Activated T-helper 1 cell treated with anti-CD3 and anti-CD28 coated beads, Interleukin-12 subunit alpha, Interleukin-12 subunit beta, Interleukin-2, Interleukin-4 antibody, amounts not matched to agents 30 ng/mL and 10 ng/mL and 1 ng/mL, durations not matched to agents 14 hours and 24 hours and 36 hours (primary cell): ENCODE measurements around the gene BCOR. TPM values are rescaled to one million over a fixed set of nuclear protein-coding genes. Genes with fewer than 3 reads are reported as not detected.
A peak's percentile ranks its signal among the peaks of the same experiment; 100 is the strongest.

Experiments
- DNase-seq: peaks from one replicate; pipeline ENCODE4 v3.0.0; 2021; ENCODE audit warnings: low spot score
- H3K27ac Mint-ChIP-seq: one replicate; pipeline ENCODE4 v1.8.0; 2021; ENCODE audit warnings: mild to moderate bottlenecking, mixed read lengths
- H3K27me3 Mint-ChIP-seq: one replicate; pipeline ENCODE4 v1.8.0; 2022; ENCODE audit warnings: mild to moderate bottlenecking, moderate library complexity, mixed read lengths; ENCODE audit not compliant: insufficient read depth
- H3K36me3 Mint-ChIP-seq: one replicate; pipeline ENCODE4 v1.8.0; 2021; ENCODE audit warnings: low read depth, mixed read lengths
- H3K4me1 Mint-ChIP-seq: one replicate; pipeline ENCODE4 v1.8.0; 2021; ENCODE audit warnings: low read depth, mixed read lengths
- H3K4me3 Mint-ChIP-seq: one replicate; pipeline ENCODE4 v1.8.0; 2021; ENCODE audit warnings: mild to moderate bottlenecking, moderate library complexity, mixed read lengths
- H3K9me3 Mint-ChIP-seq: one replicate; pipeline ENCODE4 v1.8.0; 2021; ENCODE audit warnings: mixed read lengths
- intact Hi-C: fragments of 100-400 bp; cut with micrococcal nuclease; formaldehyde crosslinking; loops from one replicate; pipeline ENCODE4 v1.15.1; 2024
- total RNA-seq: library from RNA; stranded (reverse); gene quantifications from 2 replicates; pipeline ENCODE4 v1.2.3, GENCODE V29; 2022

BCOR gene
- total RNA-seq, 1 donor from 2014 or later: 65.2 TPM

GRCh38 chrX:40031911-40032310, 65.8 kb downstream of the BCOR start:
- Mint-ChIP-seq H3K27ac (no peak overlapping the region), H3K4me1 (peaks cover 10% of the 10 kb centered on the region), H3K36me3 (no peaks in the 10 kb centered on the region), H3K4me3 (no peak overlapping the region), H3K27me3 (peaks cover 3% of the 10 kb centered on the region), H3K9me3 (no peaks in the 10 kb centered on the region)
- no peak for DNase-seq
- intact Hi-C loops: no loop called here

GRCh38 chrX:40030205-40030604, 67.6 kb downstream of the BCOR start:
- intact Hi-C loops: no loop called here
- Mint-ChIP-seq H3K27me3 (peaks cover 3% of the 10 kb centered on the region), H3K4me1 (peaks cover 21% of the 10 kb centered on the region), H3K4me3 (no peak overlapping the region), H3K36me3 (no peaks in the 10 kb centered on the region), H3K9me3 (no peaks in the 10 kb centered on the region), H3K27ac (no peak overlapping the region)
- no peak for DNase-seq

- Mint-ChIP-seq H3K36me3 (no peaks in the 10 kb centered on the region), H3K9me3 (no peaks in the 10 kb centered on the region), H3K4me3 (peak overlapping the region; percentile 29), H3K27me3 (no peaks in the 10 kb centered on the region), H3K27ac (peak overlapping the region; percentile 43), H3K4me1 (peaks cover 29% of the 10 kb centered on the region)
- DNase-seq: no peak
- intact Hi-C loops: loop anchor here (1.0 kb wide), 2 partner anchors 162 to 167 kb away; no protein-coding TSS in a partner anchor
These were observed 75.3 kb downstream of the BCOR start for GRCh38 chrX:40022421-40022820.

GRCh38 chrX:40021647-40022046, 76.1 kb downstream of the BCOR start:
- no peaks in the 10 kb centered on the region for H3K27me3 Mint-ChIP-seq
- intact Hi-C loops: loop anchor here (1.0 kb wide), 2 partner anchors 161 to 166 kb away; no protein-coding TSS in a partner anchor
- peaks cover under 1% of the 10 kb centered on the region for H3K9me3 Mint-ChIP-seq
- no peak overlapping the region for H3K4me3 Mint-ChIP-seq
- no peak overlapping the region for H3K27ac Mint-ChIP-seq
- H3K36me3 Mint-ChIP-seq: no peaks in the 10 kb centered on the region
- no peak for DNase-seq
- H3K4me1 Mint-ChIP-seq: peaks cover 24% of the 10 kb centered on the region

GRCh38 chrX:40019541-40019940, 78.2 kb downstream of the BCOR start:
- Mint-ChIP-seq H3K9me3 (peaks cover 10% of the 10 kb centered on the region), H3K27ac (no peak overlapping the region), H3K27me3 (no peaks in the 10 kb centered on the region), H3K36me3 (peaks cover 3% of the 10 kb centered on the region), H3K4me1 (peaks cover 14% of the 10 kb centered on the region), H3K4me3 (no peak overlapping the region)
- intact Hi-C loops: no loop called here
- DNase-seq: no peak

- DNase-seq: no peak
- intact Hi-C loops: no loop called here
- peaks cover 14% of the 10 kb centered on the region for H3K4me1 Mint-ChIP-seq
These were observed 79.7 kb downstream of the BCOR start for GRCh38 chrX:40018041-40018440.

GRCh38 chrX:40016749-40017148, 81.0 kb downstream of the BCOR start:
- Mint-ChIP-seq H3K4me1 (peaks cover 8% of the 10 kb centered on the region), H3K36me3 (peaks cover 3% of the 10 kb centered on the region), H3K27ac (no peak overlapping the region), H3K27me3 (peaks cover 4% of the 10 kb centered on the region), H3K9me3 (peaks cover 10% of the 10 kb centered on the region), H3K4me3 (no peak overlapping the region)
- intact Hi-C loops: no loop called here
- DNase-seq: no peak

More at GRCh38 chrX:40018041-40018440, 79.7 kb downstream of the BCOR start:
- Mint-ChIP-seq H3K27ac (no peak overlapping the region), H3K36me3 (peaks cover 3% of the 10 kb centered on the region), H3K27me3 (no peaks in the 10 kb centered on the region), H3K9me3 (peaks cover 10% of the 10 kb centered on the region), H3K4me3 (no peak overlapping the region)

GRCh38 chrX:40015693-40016092, 82.1 kb downstream of the BCOR start:
- peaks cover 6% of the 10 kb centered on the region for H3K27me3 Mint-ChIP-seq
- H3K4me1 Mint-ChIP-seq: peaks cover 10% of the 10 kb centered on the region
- peaks cover 3% of the 10 kb centered on the region for H3K36me3 Mint-ChIP-seq
- intact Hi-C loops: no loop called here
- no peak overlapping the region for H3K4me3 Mint-ChIP-seq
- DNase-seq: no peak
- H3K9me3 Mint-ChIP-seq: peaks cover 10% of the 10 kb centered on the region
- H3K27ac Mint-ChIP-seq: no peak overlapping the region

- peak overlapping the region; percentile 74 for H3K4me3 Mint-ChIP-seq
- H3K27ac Mint-ChIP-seq: peak overlapping the region; percentile 75
- intact Hi-C loops: loop anchor here (1.0 to 5.0 kb wide), 5 partner anchors 81 to 1211 kb away; partner anchors contain the start of gene MID1IP1
- DNase-seq: peak; percentile 43
- H3K27me3 Mint-ChIP-seq: peaks cover 6% of the 10 kb centered on the region
- H3K4me1 Mint-ChIP-seq: peaks cover 11% of the 10 kb centered on the region
- H3K9me3 Mint-ChIP-seq: peaks cover 10% of the 10 kb centered on the region
- peaks cover 3% of the 10 kb centered on the region for H3K36me3 Mint-ChIP-seq
These were observed 84.2 kb downstream of the BCOR start for GRCh38 chrX:40013266-40014195.

- peak overlapping the region; percentile 83 for H3K27ac Mint-ChIP-seq
- peaks cover 11% of the 10 kb centered on the region for H3K4me1 Mint-ChIP-seq
- peaks cover 6% of the 10 kb centered on the region for H3K27me3 Mint-ChIP-seq
- H3K9me3 Mint-ChIP-seq: peaks cover 10% of the 10 kb centered on the region
- no peak for DNase-seq
- intact Hi-C loops: loop anchor here (1.0 to 5.0 kb wide), 5 partner anchors 82 to 1211 kb away; partner anchors contain the start of gene MID1IP1
- peak overlapping the region; percentile 74 for H3K4me3 Mint-ChIP-seq
- H3K36me3 Mint-ChIP-seq: peaks cover 3% of the 10 kb centered on the region
These were observed 84.9 kb downstream of the BCOR start for GRCh38 chrX:40012868-40013265.

GRCh38 chrX:40012039-40012867, 85.5 kb downstream of the BCOR start:
- peak overlapping the region; percentile 53 for H3K4me3 Mint-ChIP-seq
- peak overlapping the region; percentile 83 for H3K27ac Mint-ChIP-seq
- peaks cover 10% of the 10 kb centered on the region for H3K9me3 Mint-ChIP-seq
- intact Hi-C loops: loop anchor here (2.0 to 5.0 kb wide), 4 partner anchors 83 to 1210 kb away; partner anchors contain the start of gene MID1IP1
- peaks cover 12% of the 10 kb centered on the region for H3K27me3 Mint-ChIP-seq
- peaks cover 11% of the 10 kb centered on the region for H3K4me1 Mint-ChIP-seq
- DNase-seq: no peak
- peaks cover 3% of the 10 kb centered on the region for H3K36me3 Mint-ChIP-seq

- Mint-ChIP-seq H3K36me3 (peaks cover 3% of the 10 kb centered on the region), H3K4me3 (no peak overlapping the region), H3K9me3 (peaks cover 8% of the 10 kb centered on the region), H3K27ac (no peak overlapping the region), H3K27me3 (peaks cover 17% of the 10 kb centered on the region), H3K4me1 (peaks cover 11% of the 10 kb centered on the region)
- DNase-seq: no peak
- intact Hi-C loops: loop anchor here (2.0 to 5.0 kb wide), 4 partner anchors 83 to 1209 kb away; partner anchors contain the start of gene MID1IP1
These were observed 86.3 kb downstream of the BCOR start for GRCh38 chrX:40011322-40012038.
